ENCODE data around the gene BMPR1A. TPM values are rescaled to one million over a fixed set of nuclear protein-coding genes. Genes with fewer than 3 reads are reported as not detected.
"Not testable (repeated sequence)": the region's sequence is repeated elsewhere in the genome, so short reads cannot be mapped to it uniquely, and the experiment has no call there.

The BMPR1A gene
- polyA plus RNA-seq, 3 donors, result 73.6 to 85.4 (median 78.2) TPM

DNA sequence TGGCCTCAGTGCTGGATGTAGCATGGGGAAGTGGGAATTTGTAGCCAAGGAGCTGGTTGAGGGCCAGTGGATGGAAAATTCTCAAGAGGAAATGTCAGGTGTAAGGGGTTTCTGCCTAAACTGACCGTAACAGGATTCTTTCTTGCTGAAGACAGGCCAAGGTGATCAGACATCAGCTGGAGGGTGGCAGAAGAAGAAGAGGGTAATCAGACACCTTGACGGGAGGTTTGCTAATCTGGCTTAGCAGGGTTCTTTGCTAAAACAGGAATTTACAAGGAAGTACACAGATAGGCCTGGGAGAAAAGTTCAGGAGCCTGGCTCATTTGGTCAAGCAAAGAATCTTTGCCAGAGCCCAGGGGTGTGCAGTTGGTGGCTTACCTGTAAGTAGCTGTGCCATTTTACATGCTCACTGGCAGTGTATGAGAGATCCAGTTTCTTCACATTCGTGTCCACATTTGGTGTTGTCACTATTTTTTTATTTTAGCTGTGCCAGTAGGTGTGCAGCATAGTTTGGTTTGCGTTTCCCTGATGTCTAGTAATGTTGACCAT lies 73.7 kb downstream of the BMPR1A start:
- DNase-seq (ENCODE audit: low read depth in 3 of 3, low spot score in 2 of 3), result no peak

DNA sequence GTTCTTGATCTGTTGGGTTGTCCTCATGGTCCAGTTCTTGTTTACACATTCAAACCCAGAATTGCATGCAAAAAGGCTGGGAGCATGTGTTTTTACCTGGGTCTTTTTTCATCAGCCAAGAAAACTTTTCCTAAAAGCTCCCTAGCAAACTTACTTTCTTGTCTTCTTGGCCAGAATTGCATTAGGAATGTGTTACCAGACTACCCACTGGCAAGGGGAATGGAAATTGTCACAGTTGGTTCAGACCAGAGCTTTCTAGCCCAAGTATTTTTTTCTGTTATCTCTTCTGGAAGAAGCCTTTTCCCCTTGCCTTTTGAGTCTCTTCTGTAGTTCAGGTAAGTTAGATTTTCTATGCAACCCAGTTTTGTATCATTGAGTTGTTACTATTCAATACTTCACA lies 77.5 kb downstream of the BMPR1A start:
- no peak for DNase-seq (ENCODE audit: low read depth in 3 of 3, low spot score in 2 of 3)

DNA sequence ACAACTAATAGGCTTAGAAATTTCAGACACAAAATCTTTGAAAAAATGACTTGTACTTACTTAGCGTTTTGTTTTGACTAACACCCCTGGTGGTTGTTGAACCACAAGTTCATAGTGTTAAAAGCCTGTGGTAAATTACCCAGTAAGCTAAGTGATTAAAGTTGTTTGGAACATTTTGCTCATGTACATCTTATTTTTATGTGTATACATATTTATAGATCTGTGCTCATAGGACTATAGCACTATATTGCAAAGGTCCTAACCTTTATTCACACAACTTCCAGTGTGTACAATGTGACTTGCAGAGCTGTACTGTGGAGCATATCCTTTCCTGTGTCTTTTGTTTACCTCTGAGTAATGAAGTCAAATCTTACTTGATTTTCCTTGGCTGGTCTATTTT lies 79.6 kb downstream of the BMPR1A start:
- no peak for DNase-seq (ENCODE audit: low read depth in 3 of 3, low spot score in 2 of 3)

DNA sequence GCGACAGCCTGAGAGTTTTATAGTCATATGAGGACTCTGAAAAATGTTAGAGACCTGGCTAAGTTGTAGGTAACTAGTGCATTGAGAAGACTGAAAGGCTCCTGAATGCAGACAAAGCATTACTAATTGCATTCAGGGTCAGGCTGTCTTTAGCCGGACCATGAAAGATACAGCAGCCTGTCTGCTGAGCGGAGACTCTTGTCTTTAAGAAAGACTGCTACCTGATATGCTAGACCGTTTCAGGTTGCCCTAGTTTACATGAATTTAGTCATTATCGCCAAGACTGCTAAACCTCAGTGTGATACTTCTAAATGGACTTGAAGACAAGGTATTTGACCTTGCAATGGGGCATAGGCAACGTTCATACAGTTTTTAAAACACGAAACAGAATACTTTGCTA lies 81.2 kb downstream of the BMPR1A start:
- peak in 1 of 3 donors; percentile 33 for DNase-seq (ENCODE audit: low read depth in 3 of 3, low spot score in 2 of 3)

DNA sequence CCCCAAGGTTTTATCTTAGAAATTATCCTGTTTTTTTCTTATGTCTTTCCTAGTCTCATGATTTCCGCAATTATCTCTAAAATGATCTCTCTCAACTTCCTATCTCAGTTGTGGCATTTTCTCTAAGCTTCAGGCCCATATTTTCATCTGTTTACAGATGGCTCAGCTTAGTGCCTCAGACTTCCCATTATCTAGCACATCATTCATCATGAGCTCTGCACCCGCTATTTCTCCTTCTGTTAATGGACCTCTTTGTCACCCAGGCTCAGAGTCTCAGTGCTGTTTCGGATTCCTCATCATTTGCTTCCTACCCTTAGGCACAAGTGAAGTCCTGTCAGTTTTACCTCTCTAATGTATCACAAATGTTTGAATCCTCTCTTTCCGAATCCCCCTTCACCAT lies 84.1 kb downstream of the BMPR1A start:
- no peak for DNase-seq (ENCODE audit: low read depth in 3 of 3, low spot score in 2 of 3)

DNA sequence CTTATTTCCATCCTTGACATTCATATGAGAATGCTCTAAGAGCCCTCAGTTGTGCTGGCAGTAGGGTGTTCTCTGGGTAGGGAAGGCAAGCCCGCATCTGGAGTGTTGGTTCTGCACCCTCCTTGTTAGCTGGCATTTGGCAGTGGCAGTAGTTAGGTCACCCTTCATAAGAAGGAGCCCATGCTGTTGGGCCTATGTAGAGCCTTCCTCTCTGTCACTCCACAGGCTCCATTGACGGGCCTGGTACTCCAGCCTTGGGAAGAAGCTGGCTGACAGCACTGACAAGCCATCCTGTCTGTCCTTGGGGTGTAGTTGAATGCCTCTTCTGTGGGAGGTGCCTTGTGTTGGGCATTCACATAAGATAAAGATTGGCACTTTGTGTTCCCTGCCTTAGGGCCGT lies 89.7 kb downstream of the BMPR1A start:
- DNase-seq (ENCODE audit: low read depth in 3 of 3, low spot score in 2 of 3), result no peak

DNA sequence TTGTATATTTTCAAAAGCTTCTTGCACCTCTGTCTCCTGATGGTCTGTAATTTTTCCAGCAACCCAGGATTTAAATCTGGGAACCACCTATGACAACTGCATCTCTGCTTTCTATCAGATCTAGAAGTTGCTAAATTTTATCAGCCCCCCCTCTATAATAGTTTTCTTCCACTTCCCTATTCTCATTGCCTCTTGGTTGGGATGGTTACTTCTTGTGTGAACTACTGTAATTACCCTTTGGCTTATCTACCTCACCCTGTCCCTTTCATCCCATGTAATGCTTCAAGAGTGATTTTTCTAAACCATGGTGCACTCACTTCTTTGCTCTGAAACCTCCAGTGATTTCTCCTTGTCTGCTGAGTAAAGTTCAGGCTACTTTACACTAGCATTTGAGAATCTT lies 92.3 kb downstream of the BMPR1A start:
- no peak for DNase-seq (ENCODE audit: low read depth in 3 of 3, low spot score in 2 of 3)

DNA sequence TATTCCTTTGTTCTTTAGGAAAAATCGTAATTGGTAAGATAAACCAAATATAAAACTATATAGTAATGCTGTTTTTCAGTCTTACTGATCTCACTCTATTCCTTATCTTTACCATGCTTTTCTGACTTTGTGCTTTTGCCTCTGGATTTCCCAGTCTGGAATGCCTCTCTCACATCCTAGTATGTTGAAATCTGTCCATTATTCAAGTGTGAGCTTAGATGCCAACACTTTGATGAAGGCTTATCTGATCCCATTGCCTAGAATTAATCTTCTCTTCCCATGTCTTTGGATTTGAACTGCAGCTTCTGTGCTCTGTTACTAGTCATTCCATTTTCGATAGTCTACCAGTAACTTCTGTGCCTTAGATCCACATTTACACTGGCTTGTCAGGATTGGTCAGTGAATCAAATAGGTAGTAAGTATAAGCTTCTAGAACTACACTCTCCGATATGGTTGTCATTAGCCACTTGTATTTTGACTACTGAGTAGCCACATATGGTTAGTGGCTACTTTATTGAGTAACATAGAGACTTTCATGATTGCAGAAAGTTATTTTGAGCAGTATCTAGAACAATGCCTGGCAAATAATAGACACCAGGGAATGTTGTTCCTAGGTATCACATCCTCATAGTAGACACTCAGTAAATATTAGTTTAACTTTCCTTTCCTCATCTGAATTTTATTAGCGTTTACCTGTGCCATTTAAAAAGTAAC lies 92.9 kb downstream of the BMPR1A start:
- DNase-seq (ENCODE audit: low read depth in 3 of 3, low spot score in 2 of 3), result no peak

DNA sequence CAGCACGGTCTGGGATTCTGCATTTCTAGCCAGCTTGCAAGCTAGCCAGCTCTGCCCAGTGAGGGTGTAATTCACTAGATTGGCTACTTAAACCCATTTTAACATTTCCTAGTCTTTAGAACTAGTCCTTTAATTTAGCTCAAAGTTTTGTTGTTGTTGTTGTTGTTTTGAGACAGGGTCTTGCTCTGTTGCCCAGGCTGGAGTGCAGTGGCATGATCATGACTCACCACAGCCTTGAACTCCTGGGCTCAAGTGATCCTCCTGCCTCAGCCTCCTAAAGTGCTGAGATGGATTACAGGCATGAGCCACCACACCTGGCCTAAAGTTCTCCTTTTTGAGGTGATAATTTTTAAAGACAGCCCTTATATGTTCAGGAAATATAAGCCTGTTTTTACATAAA lies 94.1 kb downstream of the BMPR1A start:
- DNase-seq (ENCODE audit: low read depth in 3 of 3, low spot score in 2 of 3), result no peak

DNA sequence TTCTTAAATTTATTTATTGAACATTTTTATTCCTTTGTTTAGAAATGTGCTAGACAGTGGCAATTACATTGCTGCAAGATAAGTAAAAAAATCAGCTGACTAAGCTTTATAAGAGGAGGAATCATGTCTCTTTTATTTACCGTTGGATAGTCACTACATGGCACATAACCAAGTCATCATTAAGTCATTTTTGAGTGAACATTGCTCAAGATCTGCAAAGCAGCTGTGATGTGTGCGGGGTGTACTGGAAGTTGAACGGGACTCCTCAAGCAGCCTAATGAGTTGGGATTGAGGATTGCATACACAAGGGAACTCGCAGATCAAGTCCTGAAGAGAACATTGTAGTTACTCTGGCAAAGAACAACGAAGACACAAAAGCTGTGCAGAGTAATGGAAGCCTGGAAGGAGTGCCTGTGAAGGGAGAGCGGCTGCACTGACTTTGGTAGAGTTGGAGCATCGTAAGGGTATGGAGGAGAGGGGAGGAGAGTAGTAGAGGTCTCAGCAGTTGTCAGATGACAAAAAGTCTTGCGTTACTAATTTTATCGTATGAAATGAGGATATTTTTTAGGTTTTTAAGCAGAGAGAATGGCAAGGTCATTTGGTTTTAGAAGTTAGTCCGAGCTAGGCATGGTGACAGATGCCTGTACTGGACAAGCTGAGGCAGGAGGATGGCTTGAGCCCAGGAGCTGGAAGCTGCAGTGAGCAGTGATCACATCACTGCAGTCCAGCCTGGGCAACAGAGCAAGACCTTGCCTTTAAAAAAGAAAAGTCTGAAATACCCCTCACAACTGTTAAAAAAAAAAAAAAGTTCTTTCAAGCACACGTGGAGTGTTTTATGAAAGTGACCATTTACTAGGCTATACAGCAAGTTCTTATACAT lies 95.1 kb downstream of the BMPR1A start:
- DNase-seq (ENCODE audit: low read depth in 3 of 3, low spot score in 2 of 3), result no peak

DNA sequence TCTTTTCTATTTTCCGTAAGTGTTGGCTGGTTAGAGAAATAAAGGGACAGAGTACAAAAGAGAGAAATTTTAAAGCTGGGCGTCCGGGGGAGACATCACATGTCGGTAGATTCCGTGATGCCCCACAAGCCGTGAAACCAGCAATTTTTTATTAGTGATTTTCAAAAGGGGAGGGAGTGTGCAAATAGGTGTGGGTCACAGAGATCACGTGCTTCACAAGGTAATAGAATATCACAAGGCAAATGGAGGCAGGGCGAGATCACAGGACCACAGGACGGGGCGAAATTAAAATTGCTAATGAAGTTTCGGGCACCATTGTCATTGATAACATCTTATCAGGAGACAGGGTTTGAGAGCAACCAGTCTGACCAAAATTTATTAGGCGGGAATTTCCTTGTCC lies 97.2 kb downstream of the BMPR1A start:
- DNase-seq (ENCODE audit: low read depth in 3 of 3, low spot score in 2 of 3), result not testable (repeated sequence)

DNA sequence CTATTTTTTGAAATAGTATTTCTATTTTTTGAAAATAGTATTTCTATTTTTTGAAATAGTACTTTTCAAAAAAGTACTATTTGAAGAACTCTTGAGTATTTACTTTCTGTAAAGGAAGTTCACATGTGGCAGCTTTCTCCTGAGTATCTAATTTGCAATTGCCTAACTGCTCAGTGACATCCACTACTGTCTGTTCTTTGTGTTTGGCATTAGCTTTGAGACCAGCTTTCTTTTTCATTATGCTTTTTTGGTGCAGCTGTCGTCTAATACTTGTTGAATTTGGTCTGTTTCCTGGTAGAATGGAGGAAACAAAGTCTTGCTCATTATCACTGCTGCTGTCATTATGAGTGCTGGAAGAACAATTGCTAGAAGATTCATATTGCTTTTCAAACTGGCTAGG lies 99.1 kb downstream of the BMPR1A start:
- no peak for DNase-seq (ENCODE audit: low read depth in 3 of 3, low spot score in 2 of 3)

DNA sequence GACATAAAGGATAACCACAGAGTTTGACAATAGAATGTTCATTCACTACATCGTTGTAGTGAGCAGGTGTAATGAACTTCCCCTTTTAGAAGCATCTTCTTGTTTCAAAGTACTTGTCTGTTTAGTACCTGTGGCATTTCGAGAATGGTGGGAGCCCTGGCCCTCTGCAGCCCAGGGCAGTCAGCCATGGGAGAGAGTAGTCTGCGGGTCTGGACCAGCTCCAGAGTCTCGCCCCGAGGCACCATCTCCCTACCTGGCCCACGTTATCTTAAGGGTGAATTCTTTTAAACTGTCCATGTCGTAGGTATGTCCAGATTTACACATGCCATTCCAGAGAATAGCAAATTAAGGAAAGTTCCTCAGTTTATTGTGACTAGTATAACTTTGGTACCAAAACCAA lies 99.7 kb downstream of the BMPR1A start:
- no peak for DNase-seq (ENCODE audit: low read depth in 3 of 3, low spot score in 2 of 3)

DNA sequence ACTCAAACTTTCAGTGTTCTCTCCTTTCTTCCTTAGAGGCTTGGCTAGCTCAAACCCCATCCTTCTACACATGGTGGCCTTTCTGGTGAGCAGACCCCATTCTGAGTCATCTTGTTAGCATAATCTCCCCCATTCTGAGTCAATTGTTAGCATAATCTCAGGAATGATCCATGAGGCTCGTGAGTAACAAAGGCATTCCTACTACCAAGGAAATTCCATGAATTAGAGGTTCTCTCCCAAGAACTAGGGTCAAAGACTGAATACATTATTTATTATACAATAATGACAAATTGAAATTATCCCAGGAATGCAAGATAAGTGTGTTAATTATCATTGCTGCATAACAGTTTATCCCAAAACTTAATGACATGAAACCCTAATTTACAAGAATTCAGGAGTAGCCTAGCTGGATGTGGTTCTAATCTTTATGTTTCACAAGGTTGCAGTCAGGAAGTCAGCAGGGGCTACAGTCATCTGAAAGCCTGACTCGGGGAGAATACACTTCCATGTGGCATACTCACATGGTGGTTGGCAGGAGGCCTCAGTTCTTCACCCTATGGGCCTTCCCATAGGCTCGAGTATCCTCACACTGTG lies 100.8 kb downstream of the BMPR1A start:
- DNase-seq (ENCODE audit: low read depth in 3 of 3, low spot score in 2 of 3), result no peak

DNA sequence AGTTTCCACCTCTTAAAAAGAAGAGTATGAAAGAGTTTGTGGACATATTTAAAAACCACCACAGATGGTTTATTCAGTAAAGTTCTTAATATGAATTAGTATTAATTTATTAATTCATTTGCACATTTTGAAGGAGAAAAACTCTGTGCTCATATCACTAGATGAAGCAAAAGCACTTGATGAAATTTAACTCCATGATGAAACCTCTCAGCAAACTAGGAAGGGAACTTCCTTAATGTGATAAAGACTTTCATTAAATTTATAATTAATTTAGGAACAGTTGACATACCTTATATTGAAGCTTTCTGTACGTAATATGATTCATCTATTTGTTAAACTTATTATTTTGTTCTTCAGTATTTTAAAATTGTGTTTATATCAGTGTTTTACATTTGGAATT lies 101.6 kb downstream of the BMPR1A start:
- DNase-seq (ENCODE audit: low read depth in 3 of 3, low spot score in 2 of 3), result no peak

DNA sequence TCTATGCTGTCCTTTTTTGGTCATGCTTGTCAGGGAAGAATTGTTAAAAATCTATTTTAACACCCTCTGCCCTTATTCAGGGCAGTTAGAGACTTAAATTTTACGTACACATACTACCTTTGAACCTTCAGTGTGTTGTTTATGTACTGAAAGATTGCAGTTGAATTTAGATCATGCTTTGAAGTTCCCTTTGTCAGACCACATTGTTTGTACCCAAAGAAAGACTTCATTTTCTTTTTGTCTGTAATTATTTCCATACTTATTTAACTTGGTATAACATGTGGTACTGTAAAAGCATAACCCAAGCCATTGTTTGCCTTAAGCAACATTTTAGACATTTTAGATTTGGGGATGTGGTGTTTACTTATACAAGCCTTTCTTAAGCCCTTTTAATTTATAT lies 104.9 kb downstream of the BMPR1A start:
- no peak for DNase-seq (ENCODE audit: low read depth in 3 of 3, low spot score in 2 of 3)

DNA sequence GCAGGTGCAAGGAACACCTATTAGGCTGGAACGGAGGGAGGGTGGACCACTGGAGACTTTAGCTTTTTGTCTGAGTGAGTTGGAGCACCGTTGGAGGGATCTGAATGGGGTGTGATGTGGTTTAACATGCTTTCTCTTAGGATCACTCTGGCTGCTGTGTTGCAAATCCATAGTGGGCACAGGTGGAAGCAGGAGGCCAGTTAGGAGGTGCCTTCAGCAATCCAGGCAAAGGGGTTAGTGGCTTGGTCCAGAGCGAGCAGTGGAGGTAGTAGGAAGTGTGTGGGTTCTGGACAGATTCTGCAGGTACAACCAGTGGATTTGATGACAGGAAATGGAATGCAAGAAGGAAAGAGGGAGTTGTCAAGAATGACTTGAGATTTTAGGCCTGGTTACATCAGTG lies 106.0 kb downstream of the BMPR1A start:
- DNase-seq (ENCODE audit: low read depth in 3 of 3, low spot score in 2 of 3), result no peak

DNA sequence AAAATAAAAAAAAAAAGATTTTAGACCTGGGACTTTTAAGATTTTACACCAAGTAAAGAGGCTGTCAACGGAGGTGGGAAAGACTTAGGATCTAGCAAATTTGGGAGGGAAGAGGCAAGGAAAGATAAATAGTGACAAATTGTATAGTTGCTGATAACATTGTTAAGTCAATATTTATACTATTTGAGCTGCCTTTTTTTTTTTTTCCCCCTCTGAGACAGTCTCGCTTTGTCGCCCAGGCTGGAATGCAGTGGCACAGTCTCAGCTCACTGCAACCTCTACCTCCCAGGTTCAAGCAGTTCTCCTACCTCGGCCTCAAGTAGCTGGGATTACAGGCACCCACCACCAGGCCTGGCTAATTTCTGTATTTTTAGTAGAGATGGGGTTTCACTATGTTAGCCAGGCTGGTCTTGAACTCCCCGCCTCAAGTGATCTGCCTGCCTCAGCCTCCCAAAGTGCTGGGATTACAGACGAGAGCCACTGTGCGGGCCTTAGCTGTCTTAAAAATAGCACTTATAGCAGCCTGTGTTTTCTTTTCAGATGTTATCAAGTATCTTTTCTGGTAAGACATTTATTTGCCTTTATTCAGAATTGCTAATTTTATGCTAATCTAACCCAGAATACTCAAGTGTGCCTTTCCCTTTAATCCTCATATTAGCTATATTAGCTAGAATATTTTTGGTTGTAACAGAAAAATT lies 106.5 kb downstream of the BMPR1A start:
- no peak for DNase-seq (ENCODE audit: low read depth in 3 of 3, low spot score in 2 of 3)

DNA sequence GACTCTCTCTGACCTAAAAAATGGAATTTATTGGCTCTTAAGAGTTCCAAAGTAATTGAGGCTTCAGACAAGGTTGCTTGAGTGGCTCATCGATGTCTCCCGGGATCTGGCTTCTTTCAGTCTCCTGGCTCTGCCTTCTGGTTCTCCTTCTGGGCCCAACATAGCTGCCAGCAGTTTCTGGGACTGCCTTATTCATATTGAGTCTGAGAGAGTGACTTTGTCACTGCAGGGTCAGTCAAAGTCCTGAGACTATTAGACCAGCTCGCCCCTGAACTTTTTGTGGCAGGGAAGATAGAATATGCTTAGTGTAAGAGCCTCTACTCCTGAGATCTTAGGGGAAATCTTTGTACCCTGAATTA lies 107.0 kb downstream of the BMPR1A start:
- DNase-seq (ENCODE audit: low read depth in 3 of 3, low spot score in 2 of 3), result no peak

DNA sequence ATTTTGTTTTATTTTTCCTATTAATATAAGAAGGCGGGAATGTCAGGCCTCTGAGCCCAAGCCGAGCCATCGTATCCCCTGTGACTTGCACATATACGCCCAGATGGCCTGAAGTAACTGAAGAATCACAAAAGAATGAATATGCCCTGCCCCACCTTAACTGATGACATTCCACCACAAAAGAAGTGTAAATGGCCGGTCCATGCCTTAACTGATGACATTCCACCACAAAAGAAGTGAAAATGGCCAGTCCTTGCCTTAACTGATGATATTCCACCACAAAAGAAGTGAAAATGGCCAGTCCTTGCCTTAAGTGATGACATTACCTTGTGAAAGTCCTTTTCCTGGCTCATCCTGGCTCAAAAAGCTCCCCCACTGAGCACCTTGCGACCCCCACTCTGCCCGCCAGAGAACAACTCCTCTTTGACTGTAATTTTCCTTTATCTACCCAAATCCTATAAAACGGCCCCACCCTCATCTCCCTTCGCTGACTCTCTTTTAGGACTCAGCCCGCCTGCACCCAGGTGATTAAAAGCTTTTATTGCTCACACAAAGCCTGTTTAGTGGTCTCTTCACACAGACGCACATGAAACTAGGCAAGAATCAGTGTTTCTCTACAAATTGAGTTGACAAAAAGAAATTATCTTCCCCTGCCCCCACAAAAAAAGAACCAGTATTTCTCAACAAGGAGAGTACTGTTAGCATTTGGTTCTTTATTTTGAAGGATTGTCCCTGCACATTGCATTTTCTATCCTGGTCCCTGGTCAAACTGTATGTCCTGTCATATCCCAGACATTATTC lies 108.8 kb downstream of the BMPR1A start:
- not testable (repeated sequence) for DNase-seq (ENCODE audit: low read depth in 3 of 3, low spot score in 2 of 3)

All from right renal cortex interstitium (tissue), 3 donors.